Fibroblast of lung (primary cell): ENCODE data around the gene NOL9.

Experiments used
- CTCF ChIP-seq, 2 donors: IDR thresholded peaks in 1 of 2; conservative IDR thresholded peaks in 1 of 2; 1 replicate in 1 of 2; 2 replicates in 1 of 2; pipeline ENCODE4 v1.5.1; 2011 to 2012; ENCODE audit warnings: low read length in 2 of 2, control low read depth in 1 of 2, inconsistent platforms in 1 of 2, low read depth in 1 of 2, mild to moderate bottlenecking in 1 of 2
- EZH2 ChIP-seq: IDR thresholded peaks from 2 replicates; pipeline ENCODE4 v1.5.1; 2012; ENCODE audit warnings: low read length, control low read depth, mild to moderate bottlenecking; ENCODE audit errors: missing control alignments

DNA sequence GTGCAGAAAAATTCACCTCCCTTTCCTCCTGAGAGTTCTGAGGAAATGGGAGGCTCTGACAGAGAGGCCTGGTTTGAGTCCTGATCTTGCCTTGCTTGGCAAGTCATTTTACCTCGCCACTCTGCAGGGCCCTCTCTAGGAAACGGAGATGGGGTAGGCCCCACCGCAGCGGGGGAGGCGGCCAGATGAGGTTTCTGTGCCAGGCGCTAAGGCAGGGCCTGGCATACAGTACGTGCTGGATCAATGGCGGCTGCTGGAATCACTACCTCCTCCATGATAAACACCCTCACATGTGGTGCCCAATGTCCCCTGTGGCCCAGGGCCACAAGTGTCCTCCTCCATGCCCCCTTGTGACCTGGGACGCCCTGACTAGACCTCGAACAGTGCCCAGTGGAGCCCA, 62.3 kb downstream of the NOL9 start:
- no peak for TF ChIP-seq CTCF (conservative IDR thresholded peaks at IDR 0.05 in 1 of 2, IDR thresholded peaks at IDR 0.05 in 1 of 2; ENCODE audit: low read depth in 1 of 2, low read length in 2 of 2)
- no peak for TF ChIP-seq EZH2
